Limb (tissue), 2 donors: ENCODE measurements around the gene WNT3.
"Not testable (repeated sequence)": the region's sequence is repeated elsewhere in the genome, so short reads cannot be mapped to it uniquely, and the experiment has no call there.

Experiments used
- DNase-seq, 2 donors: peaks; one replicate each; pipeline ENCODE4 v3.0.0-alpha.2; 2016; ENCODE audit errors: extremely low spot score in 2 of 2

WNT3 gene

GRCh38 chr17:46814446-46814845 lies 4.0 kb downstream of the WNT3 start:
- no peak for DNase-seq

- DNase-seq = no peak
Observed at GRCh38 chr17:46813920-46814319, 4.6 kb downstream of the WNT3 start.

GRCh38 chr17:46812624-46813318 lies 5.7 kb downstream of the WNT3 start:
- DNase-seq = no peak

GRCh38 chr17:46811978-46812583 lies 6.4 kb downstream of the WNT3 start:
- no peak for DNase-seq

- DNase-seq = no peak
Observed at GRCh38 chr17:46810837-46811236, 7.7 kb downstream of the WNT3 start.

- DNase-seq = no peak
Observed at GRCh38 chr17:46809110-46809571, 9.4 kb downstream of the WNT3 start.

- DNase-seq = no peak
Observed at GRCh38 chr17:46805771-46806170, 12.7 kb downstream of the WNT3 start.

- DNase-seq = no peak
Observed at GRCh38 chr17:46803544-46803943, 14.9 kb downstream of the WNT3 start.

- DNase-seq = no peak
Observed at GRCh38 chr17:46802800-46803199, 15.7 kb downstream of the WNT3 start.

- no peak for DNase-seq
Observed at GRCh38 chr17:46800573-46800972, 17.9 kb downstream of the WNT3 start.

- DNase-seq = no peak
Observed at GRCh38 chr17:46796956-46797530, 21.4 kb downstream of the WNT3 start.

- DNase-seq = no peak
Observed at GRCh38 chr17:46796524-46796923, 22.0 kb downstream of the WNT3 start.

GRCh38 chr17:46796084-46796483 lies 22.4 kb downstream of the WNT3 start:
- no peak for DNase-seq

- no peak for DNase-seq
Observed at GRCh38 chr17:46795379-46795952, 23.0 kb downstream of the WNT3 start.

- no peak for DNase-seq
Observed at GRCh38 chr17:46794318-46794717, 24.2 kb downstream of the WNT3 start.

- no peak for DNase-seq
Observed at GRCh38 chr17:46793541-46793940, 25.0 kb downstream of the WNT3 start.

- not testable (repeated sequence) for DNase-seq
Observed at GRCh38 chr17:46793023-46793422, 25.5 kb downstream of the WNT3 start.

GRCh38 chr17:46792071-46792470 lies 26.4 kb downstream of the WNT3 start:
- DNase-seq = no peak

GRCh38 chr17:46791531-46791930 lies 27.0 kb downstream of the WNT3 start:
- no peak for DNase-seq

GRCh38 chr17:46790216-46790615 lies 28.3 kb downstream of the WNT3 start:
- DNase-seq = no peak

GRCh38 chr17:46789610-46790009 lies 28.9 kb downstream of the WNT3 start:
- no peak for DNase-seq

GRCh38 chr17:46788796-46789195 lies 29.7 kb downstream of the WNT3 start:
- DNase-seq = no peak

GRCh38 chr17:46788300-46788699 lies 30.2 kb downstream of the WNT3 start:
- DNase-seq = no peak
